HG02884 (cell line): ENCODE measurements around the gene TXNDC11.
"Not testable (repeated sequence)": the region's sequence is repeated elsewhere in the genome, so short reads cannot be mapped to it uniquely, and the experiment has no call there.

Experiments used
- ATAC-seq: cut with Tn5 transposase; IDR thresholded peaks from one replicate; pipeline ENCODE4 v1.9.1; 2021; ENCODE audit warnings: mild to moderate bottlenecking, moderate library complexity; ENCODE audit not compliant: unreplicated experiment

The TXNDC11 gene

GRCh38 chr16:11742536-11743307 lies at the start of gene TXNDC11:
Gene TXNDC11 (minus strand): TSS chr16:11742857. CDS start chr16:11742730, 127 bp downstream.
- ATAC-seq = peak; percentile 87

- ATAC-seq = no peak
These were observed 48.6 kb upstream of the TXNDC11 start for GRCh38 chr16:11791144-11791828.

- no peak for ATAC-seq
These were observed 46.3 kb upstream of the TXNDC11 start for GRCh38 chr16:11788914-11789313.

GRCh38 chr16:11784980-11785599 lies 42.4 kb upstream of the TXNDC11 start:
- ATAC-seq = not testable (repeated sequence)

GRCh38 chr16:11784381-11784780 lies 41.7 kb upstream of the TXNDC11 start:
- not testable (repeated sequence) for ATAC-seq

GRCh38 chr16:11784038-11784369 lies 41.3 kb upstream of the TXNDC11 start:
- no peak for ATAC-seq

- no peak for ATAC-seq
These were observed 40.8 kb upstream of the TXNDC11 start for GRCh38 chr16:11783319-11784037.

- no peak for ATAC-seq
These were observed 39.1 kb upstream of the TXNDC11 start for GRCh38 chr16:11781773-11782172.

- ATAC-seq = no peak
These were observed 38.5 kb upstream of the TXNDC11 start for GRCh38 chr16:11780991-11781680.

GRCh38 chr16:11779074-11779473 lies 36.4 kb upstream of the TXNDC11 start:
- no peak for ATAC-seq

- no peak for ATAC-seq
These were observed 31.5 kb upstream of the TXNDC11 start for GRCh38 chr16:11774065-11774626.

- ATAC-seq = no peak
These were observed 26.2 kb upstream of the TXNDC11 start for GRCh38 chr16:11768849-11769248.

GRCh38 chr16:11762431-11762830 lies 19.8 kb upstream of the TXNDC11 start:
- ATAC-seq = no peak

GRCh38 chr16:11759997-11760396 lies 17.3 kb upstream of the TXNDC11 start:
- ATAC-seq = no peak

- no peak for ATAC-seq
These were observed 16.6 kb upstream of the TXNDC11 start for GRCh38 chr16:11759163-11759834.

- no peak for ATAC-seq
These were observed 15.3 kb upstream of the TXNDC11 start for GRCh38 chr16:11757671-11758545.

- no peak for ATAC-seq
These were observed 13.6 kb upstream of the TXNDC11 start for GRCh38 chr16:11756248-11756647.

- no peak for ATAC-seq
These were observed 12.5 kb upstream of the TXNDC11 start for GRCh38 chr16:11755022-11755760.
